ENCODE measurements around the gene RABEP1. TPM values are rescaled to one million over a fixed set of nuclear protein-coding genes. Genes with fewer than 3 reads are reported as not detected.

The RABEP1 gene
- total and polyA plus RNA-seq, 9 of the 15 experiments (the other 6 are each of a cell fraction or from before 2014, with no cell fraction given), result 8.2 to 38.9 (median 30.3) TPM

DNA sequence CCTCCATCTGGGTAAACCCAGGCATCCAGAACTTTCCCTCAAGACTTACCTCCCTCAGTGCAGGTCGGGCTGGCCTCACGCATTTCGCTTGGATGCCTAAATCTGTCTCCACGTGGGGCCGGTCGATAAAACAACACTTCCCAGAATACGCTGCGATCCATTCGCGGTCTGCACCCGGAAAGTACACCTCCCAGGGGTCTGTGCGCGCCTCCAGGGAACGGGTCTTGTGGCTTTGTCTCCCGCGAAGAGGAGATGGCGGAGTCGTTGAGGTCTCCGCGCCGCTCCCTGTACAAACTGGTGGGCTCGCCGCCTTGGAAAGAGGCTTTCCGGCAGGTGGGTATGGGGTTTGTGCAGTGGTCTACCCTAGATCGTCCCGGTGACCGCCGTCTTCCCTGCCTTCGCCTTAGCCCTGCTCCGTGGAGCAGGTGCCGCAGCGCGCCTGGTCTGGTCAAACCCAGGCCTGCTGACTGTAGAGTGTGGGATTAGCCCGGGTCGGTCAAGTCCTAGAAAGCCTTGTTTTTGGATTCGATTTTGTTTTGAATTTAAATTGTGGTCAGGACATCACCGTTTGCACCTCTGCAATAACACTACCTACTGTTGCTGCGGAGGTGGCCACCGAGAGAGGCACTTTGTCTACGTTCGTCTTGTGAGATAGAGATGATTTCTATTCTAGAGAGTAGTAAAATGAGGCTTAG is 138.0 kb downstream of the RABEP1 start, which contains the start of gene RPAIN (continued):
- TF ChIP-seq, protein P1, sequence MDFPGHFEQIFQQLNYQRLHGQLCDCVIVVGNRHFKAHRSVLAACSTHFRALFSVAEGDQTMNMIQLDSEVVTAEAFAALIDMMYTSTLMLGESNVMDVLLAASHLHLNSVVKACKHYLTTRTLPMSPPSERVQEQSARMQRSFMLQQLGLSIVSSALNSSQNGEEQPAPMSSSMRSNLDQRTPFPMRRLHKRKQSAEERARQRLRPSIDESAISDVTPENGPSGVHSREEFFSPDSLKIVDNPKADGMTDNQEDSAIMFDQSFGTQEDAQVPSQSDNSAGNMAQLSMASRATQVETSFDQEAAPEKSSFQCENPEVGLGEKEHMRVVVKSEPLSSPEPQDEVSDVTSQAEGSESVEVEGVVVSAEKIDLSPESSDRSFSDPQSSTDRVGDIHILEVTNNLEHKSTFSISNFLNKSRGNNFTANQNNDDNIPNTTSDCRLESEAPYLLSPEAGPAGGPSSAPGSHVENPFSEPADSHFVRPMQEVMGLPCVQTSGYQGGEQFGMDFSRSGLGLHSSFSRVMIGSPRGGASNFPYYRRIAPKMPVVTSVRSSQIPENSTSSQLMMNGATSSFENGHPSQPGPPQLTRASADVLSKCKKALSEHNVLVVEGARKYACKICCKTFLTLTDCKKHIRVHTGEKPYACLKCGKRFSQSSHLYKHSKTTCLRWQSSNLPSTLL (IDR thresholded peaks at IDR 0.05), result no peak
- TF ChIP-seq, protein P2, sequence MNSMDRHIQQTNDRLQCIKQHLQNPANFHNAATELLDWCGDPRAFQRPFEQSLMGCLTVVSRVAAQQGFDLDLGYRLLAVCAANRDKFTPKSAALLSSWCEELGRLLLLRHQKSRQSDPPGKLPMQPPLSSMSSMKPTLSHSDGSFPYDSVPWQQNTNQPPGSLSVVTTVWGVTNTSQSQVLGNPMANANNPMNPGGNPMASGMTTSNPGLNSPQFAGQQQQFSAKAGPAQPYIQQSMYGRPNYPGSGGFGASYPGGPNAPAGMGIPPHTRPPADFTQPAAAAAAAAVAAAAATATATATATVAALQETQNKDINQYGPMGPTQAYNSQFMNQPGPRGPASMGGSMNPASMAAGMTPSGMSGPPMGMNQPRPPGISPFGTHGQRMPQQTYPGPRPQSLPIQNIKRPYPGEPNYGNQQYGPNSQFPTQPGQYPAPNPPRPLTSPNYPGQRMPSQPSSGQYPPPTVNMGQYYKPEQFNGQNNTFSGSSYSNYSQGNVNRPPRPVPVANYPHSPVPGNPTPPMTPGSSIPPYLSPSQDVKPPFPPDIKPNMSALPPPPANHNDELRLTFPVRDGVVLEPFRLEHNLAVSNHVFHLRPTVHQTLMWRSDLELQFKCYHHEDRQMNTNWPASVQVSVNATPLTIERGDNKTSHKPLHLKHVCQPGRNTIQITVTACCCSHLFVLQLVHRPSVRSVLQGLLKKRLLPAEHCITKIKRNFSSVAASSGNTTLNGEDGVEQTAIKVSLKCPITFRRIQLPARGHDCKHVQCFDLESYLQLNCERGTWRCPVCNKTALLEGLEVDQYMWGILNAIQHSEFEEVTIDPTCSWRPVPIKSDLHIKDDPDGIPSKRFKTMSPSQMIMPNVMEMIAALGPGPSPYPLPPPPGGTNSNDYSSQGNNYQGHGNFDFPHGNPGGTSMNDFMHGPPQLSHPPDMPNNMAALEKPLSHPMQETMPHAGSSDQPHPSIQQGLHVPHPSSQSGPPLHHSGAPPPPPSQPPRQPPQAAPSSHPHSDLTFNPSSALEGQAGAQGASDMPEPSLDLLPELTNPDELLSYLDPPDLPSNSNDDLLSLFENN (IDR thresholded peaks at IDR 0.05; ENCODE audit: low read depth in 2 of 2, low read length in 2 of 2), result peak in 1 of 2 experiments; percentile 34; a peak in 1 of 4 replicates
- TF ChIP-seq BMI1 (IDR thresholded peaks at IDR 0.05; ENCODE audit: low read length) (no peak), ZBED1 (IDR thresholded peaks at IDR 0.05) (no peak), SLC30A9 (CRISPR knock-in tag; IDR thresholded peaks at IDR 0.05) (no peak), CXXC5 (CRISPR knock-in tag; IDR thresholded peaks at IDR 0.05) (no peak), BCOR (IDR thresholded peaks at IDR 0.05) (no peak), NFYB (IDR thresholded peaks at IDR 0.05; ENCODE audit: extremely low read depth, insufficient read length) (no peak), NRF1 (conservative IDR thresholded peaks at IDR 0.05 in 1 of 2, IDR thresholded peaks at IDR 0.05 in 1 of 2) (peak in 1 of 2 experiments; percentile 44; a peak in 2 of 4 replicates), ELF1 (tag; IDR thresholded peaks at IDR 0.05) (peak; percentile 78), CBFA2T2 (conservative IDR thresholded peaks at IDR 0.05) (no peak), RFX7 (CRISPR knock-in tag; IDR thresholded peaks at IDR 0.05) (no peak), SOX6 (IDR thresholded peaks at IDR 0.05) (no peak), BRCA1 (IDR thresholded peaks at IDR 0.05) (no peak), BRCA1 (CRISPR knock-in tag; IDR thresholded peaks at IDR 0.05) (no peak), ATF1 (CRISPR knock-in tag; IDR thresholded peaks at IDR 0.05) (no peak), ATF1 (tag; IDR thresholded peaks at IDR 0.05) (peak; percentile 70; the same call in 1 of the 2 replicates)
- TF ChIP-seq, protein P3, sequence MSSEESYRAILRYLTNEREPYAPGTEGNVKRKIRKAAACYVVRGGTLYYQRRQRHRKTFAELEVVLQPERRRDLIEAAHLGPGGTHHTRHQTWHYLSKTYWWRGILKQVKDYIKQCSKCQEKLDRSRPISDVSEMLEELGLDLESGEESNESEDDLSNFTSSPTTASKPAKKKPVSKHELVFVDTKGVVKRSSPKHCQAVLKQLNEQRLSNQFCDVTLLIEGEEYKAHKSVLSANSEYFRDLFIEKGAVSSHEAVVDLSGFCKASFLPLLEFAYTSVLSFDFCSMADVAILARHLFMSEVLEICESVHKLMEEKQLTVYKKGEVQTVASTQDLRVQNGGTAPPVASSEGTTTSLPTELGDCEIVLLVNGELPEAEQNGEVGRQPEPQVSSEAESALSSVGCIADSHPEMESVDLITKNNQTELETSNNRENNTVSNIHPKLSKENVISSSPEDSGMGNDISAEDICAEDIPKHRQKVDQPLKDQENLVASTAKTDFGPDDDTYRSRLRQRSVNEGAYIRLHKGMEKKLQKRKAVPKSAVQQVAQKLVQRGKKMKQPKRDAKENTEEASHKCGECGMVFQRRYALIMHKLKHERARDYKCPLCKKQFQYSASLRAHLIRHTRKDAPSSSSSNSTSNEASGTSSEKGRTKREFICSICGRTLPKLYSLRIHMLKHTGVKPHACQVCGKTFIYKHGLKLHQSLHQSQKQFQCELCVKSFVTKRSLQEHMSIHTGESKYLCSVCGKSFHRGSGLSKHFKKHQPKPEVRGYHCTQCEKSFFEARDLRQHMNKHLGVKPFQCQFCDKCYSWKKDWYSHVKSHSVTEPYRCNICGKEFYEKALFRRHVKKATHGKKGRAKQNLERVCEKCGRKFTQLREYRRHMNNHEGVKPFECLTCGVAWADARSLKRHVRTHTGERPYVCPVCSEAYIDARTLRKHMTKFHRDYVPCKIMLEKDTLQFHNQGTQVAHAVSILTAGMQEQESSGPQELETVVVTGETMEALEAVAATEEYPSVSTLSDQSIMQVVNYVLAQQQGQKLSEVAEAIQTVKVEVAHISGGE (CRISPR knock-in tag; IDR thresholded peaks at IDR 0.05), result peak in 1 of 3 experiments; percentile 59; a peak in 1 of 6 replicates
- TF ChIP-seq, protein P4, sequence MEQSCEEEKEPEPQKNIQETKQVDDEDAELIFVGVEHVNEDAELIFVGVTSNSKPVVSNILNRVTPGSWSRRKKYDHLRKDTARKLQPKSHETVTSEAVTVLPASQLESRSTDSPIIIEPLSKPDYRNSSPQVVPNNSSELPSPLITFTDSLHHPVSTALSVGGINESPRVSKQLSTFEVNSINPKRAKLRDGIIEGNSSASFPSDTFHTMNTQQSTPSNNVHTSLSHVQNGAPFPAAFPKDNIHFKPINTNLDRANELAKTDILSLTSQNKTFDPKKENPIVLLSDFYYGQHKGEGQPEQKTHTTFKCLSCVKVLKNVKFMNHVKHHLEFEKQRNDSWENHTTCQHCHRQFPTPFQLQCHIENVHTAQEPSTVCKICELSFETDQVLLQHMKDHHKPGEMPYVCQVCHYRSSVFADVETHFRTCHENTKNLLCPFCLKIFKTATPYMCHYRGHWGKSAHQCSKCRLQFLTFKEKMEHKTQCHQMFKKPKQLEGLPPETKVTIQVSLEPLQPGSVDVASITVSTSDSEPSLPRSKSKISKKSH (CRISPR knock-in tag; IDR thresholded peaks at IDR 0.05), result no peak

All from K562 (cell line).